K562 (cell line): Measurements from ENCODE around the gene MAPK8IP1. TPM values are rescaled to one million over a fixed set of nuclear protein-coding genes. Genes with fewer than 3 reads are reported as not detected.

Experiments
- ATAC-seq: fragments of 200-7000 bp; cut with Tn5 transposase; 3 replicates; pipeline ENCODE4 v1.9.1; 2020; ENCODE audit warnings: moderate library complexity
- BruUV-seq: library from RNA; stranded (reverse); fragments of 400-500 nt; replicated peaks from 2 replicates; lab custom pipeline; 2021; lab: Mats Ljungman, UMichigan
- CTCF ChIA-PET: fragments of 300-600 bp; formaldehyde crosslinking; extraction: SDS; loops from one replicate; lab custom pipeline; 2021; ENCODE audit warnings: low intra/inter-chr PET ratio; lab: Yijun Ruan, JAX
- POLR2A ChIA-PET: fragments of 300-600, 350-650 bp; sonication (Branson Sonifier 250); formaldehyde crosslinking; extraction: SDS; loops from one replicate; lab custom pipeline; 2021; ENCODE audit warnings: antibody characterized with exemption, inconsistent platforms; lab: Yijun Ruan, JAX
- DNase-seq, 4 experiments: peaks; one replicate each; pipeline versions ENCODE4 v3.0.0 to v3.0.0-alpha.2; 2011 to 2018; ENCODE audit warnings: low spot score in 3 of 4, mixed read lengths in 3 of 4; ENCODE audit errors: extremely low read depth in 1 of 4
- FAIRE-seq: peaks from 2 replicates; lab custom pipeline; 2011; peaks lifted over from hg19 to GRCh38; lab: Jason Lieb, UNC
- H2AFZ ChIP-seq: 2 replicates; pipeline ENCODE4 v1.6.0; 2011; ENCODE audit warnings: low read depth, low read length, control low read depth, inconsistent platforms
- H3K27ac ChIP-seq: fragments of 200-600 bp; 3 replicates; pipeline ENCODE4 v1.8.0; 2011; ENCODE audit warnings: low read depth, mild to moderate bottlenecking, control low read depth, inconsistent platforms, low read length, moderate library complexity, mixed read lengths; ENCODE audit errors: extremely low read depth
- H3K27me3 ChIP-seq, 2 experiments: fragments of 300-600 bp in 1 of 2; 2 replicates in 1 of 2; 3 replicates in 1 of 2; pipeline versions ENCODE4 v1.6.0 to v1.8.0; 2011; ENCODE audit warnings: inconsistent platforms in 2 of 2, low read length in 2 of 2, mild to moderate bottlenecking in 1 of 2, mixed read lengths in 1 of 2, moderate library complexity in 1 of 2; ENCODE audit not compliant: control insufficient read depth in 2 of 2, insufficient read depth in 2 of 2
- H3K36me3 ChIP-seq: fragments of 300-600 bp; 3 replicates; pipeline ENCODE4 v1.8.0; 2011; ENCODE audit warnings: mild to moderate bottlenecking, low read length, inconsistent platforms; ENCODE audit not compliant: control insufficient read depth, insufficient read depth
- H3K4me1 ChIP-seq, 2 experiments: fragments of 200-600 bp in 1 of 2; replicated peaks in 1 of 2; 2 replicates in 1 of 2; 3 replicates in 1 of 2; pipeline versions ENCODE4 v1.5.1 to v1.8.0; 2011; ENCODE audit warnings: inconsistent platforms in 2 of 2, low read length in 2 of 2, mild to moderate bottlenecking in 1 of 2, mixed read lengths in 1 of 2, moderate library complexity in 1 of 2; ENCODE audit not compliant: control insufficient read depth in 2 of 2, insufficient read depth in 2 of 2
- H3K4me2 ChIP-seq: 2 replicates; pipeline ENCODE4 v1.6.1; 2011; ENCODE audit warnings: low read length, control low read depth, inconsistent platforms, mixed read lengths; ENCODE audit not compliant: insufficient read depth
- H3K4me3 ChIP-seq: fragments of 200-600 bp; sonication (generic), shearing (Covaris generic); 2 replicates; pipeline ENCODE4 v1.5.1; 2016; ENCODE audit warnings: control low read depth, inconsistent platforms
- H3K79me2 ChIP-seq: fragments of 200-600 bp; 3 replicates; pipeline ENCODE4 v1.8.0; 2011; ENCODE audit warnings: low read length, inconsistent platforms; ENCODE audit not compliant: control insufficient read depth, insufficient read depth
- H3K9ac ChIP-seq, 2 experiments: 2 replicates each; pipeline versions ENCODE4 v1.6.0 to v1.6.1; 2011; ENCODE audit warnings: low read depth in 2 of 2, low read length in 2 of 2, control low read depth in 1 of 2, inconsistent platforms in 1 of 2, mild to moderate bottlenecking in 1 of 2, mixed read lengths in 1 of 2; ENCODE audit not compliant: insufficient read depth in 1 of 2
- H3K9me1 ChIP-seq: one replicate; pipeline ENCODE4 v1.6.0; 2011; ENCODE audit warnings: inconsistent platforms, mild to moderate bottlenecking, low read length, moderate library complexity; ENCODE audit not compliant: control insufficient read depth, insufficient read depth
- H3K9me3 ChIP-seq: replicated peaks from 2 replicates; pipeline ENCODE4 v1.5.1; 2011; ENCODE audit warnings: low read depth, low read length, inconsistent platforms; ENCODE audit not compliant: control insufficient read depth, insufficient read depth
- H4K20me1 ChIP-seq: replicated peaks from 2 replicates; pipeline ENCODE4 v1.6.1; 2011; ENCODE audit warnings: low read length, inconsistent platforms, mixed read lengths; ENCODE audit not compliant: control insufficient read depth, insufficient read depth
- ELK1 ChIP-seq: sonication (generic); formaldehyde crosslinking; IDR thresholded peaks from 2 replicates; pipeline ENCODE4 v1.8.1; 2022; ENCODE audit warnings: missing genetic modification reagents
- NFXL1 ChIP-seq: fragments of 450-650 bp; formaldehyde crosslinking; IDR thresholded peaks from 2 replicates; pipeline ENCODE4 v1.4.0; 2021; ENCODE audit warnings: mild to moderate bottlenecking
- OTX1 ChIP-seq: fragments of 450-650 bp; formaldehyde crosslinking; IDR thresholded peaks from 2 replicates; pipeline ENCODE4 v1.4.0; 2022; ENCODE audit warnings: mild to moderate bottlenecking
- RFX7 ChIP-seq: fragments of 250-450 bp; sonication (Bioruptor Pico); IDR thresholded peaks from 2 replicates; pipeline ENCODE4 v1.5.1; 2021; ENCODE audit warnings: mild to moderate bottlenecking
- SRSF7 ChIP-seq: fragments of 200-400 bp; formaldehyde crosslinking; optimal IDR thresholded peaks from 2 replicates; pipeline ENCODE3; 2017; ENCODE audit warnings: mild to moderate bottlenecking, low read depth, low read length
- ZNF707 ChIP-seq: fragments of 250-450 bp; sonication (Bioruptor Pico); conservative IDR thresholded peaks from 2 replicates; pipeline ENCODE4 v1.8.0; 2022; ENCODE audit warnings: inconsistent platforms, mild to moderate bottlenecking, moderate library complexity
- WGBS: fragments of 100-300 bp; shearing (Covaris generic); methylation state at CpG from one replicate; pipeline ENCODE4 v1.1.6; 2016; ENCODE audit warnings: low coverage, mixed read lengths; ENCODE audit not compliant: insufficient coverage; ENCODE audit errors: missing lambda C conversion rate; 5-methylcytosine and 5-hydroxymethylcytosine counted together
- in situ Hi-C: fragments of 300-500 bp; cut with MboI; formaldehyde crosslinking; loops from 4 replicates; pipeline ENCODE4 v1.15.0; 2018; ENCODE audit warnings: inconsistent platforms, mixed read lengths
- intact Hi-C: fragments of 100-400 bp; cut with micrococcal nuclease; formaldehyde crosslinking; loops from 2 replicates; pipeline ENCODE4 v1.14.2; 2022
- polyA plus RNA-seq, 8 experiments: library from polyadenylated mRNA; depleted of rRNA in 4 of 8; stranded (reverse) in 5 of 8; unstranded in 3 of 8; fragments of >200 nt; fragmentation: Nextera tagmentation in 2 of 8; fragmentation: Illumina TruSeq in 1 of 8; extraction: Ambion mirVana in 2 of 8; extraction: Trizol in 1 of 8; gene quantifications; 2 replicates each; pipeline versions ENCODE4 v1.2.1 to v1.2.3, GENCODE V29; 2011 to 2014; ENCODE audit warnings: inconsistent platforms in 1 of 8, missing spikeins in 1 of 8
- total RNA-seq, 7 experiments: library from RNA; depleted of rRNA in 6 of 7; stranded (reverse); fragments of >200 nt in 6 of 7; fragmentation: Illumina TruSeq in 2 of 7; extraction: Trizol in 2 of 7; gene quantifications; 2 replicates each; pipeline versions ENCODE4 v1.2.1 to v1.2.3, GENCODE V29; 2011 to 2021; ENCODE audit warnings: low replicate concordance in 1 of 7
- TF ChIP-seq, protein P1 (sequence below): sonication (generic); formaldehyde crosslinking; IDR thresholded peaks from 2 replicates; pipeline ENCODE4 v1.5.0; 2020; ENCODE audit warnings: missing genetic modification reagents
- TF ChIP-seq, protein P2 (sequence below): sonication (generic); formaldehyde crosslinking; IDR thresholded peaks from 2 replicates; pipeline ENCODE4 v1.8.0; 2023; ENCODE audit warnings: mild to moderate bottlenecking, missing genetic modification reagents

MAPK8IP1 gene
- total and polyA plus RNA-seq, 9 of the 15 experiments (the other 6 are each of a cell fraction or from before 2014, with no cell fraction given): 0.13 to 6.9 (median 2.5) TPM

GRCh38 chr11:45886816-45887520, 1.5 kb downstream of the MAPK8IP1 start:
- ChIA-PET POLR2A (interaction anchor here (1.0 kb wide), 1 partner anchor 37 kb away, joined by 3 read pairs; no protein-coding TSS in a partner anchor), CTCF (no interaction called here)
- peaks cover 29% of the 10 kb centered on the region for H4K20me1 ChIP-seq
- in situ Hi-C loops: no loop called here
- H3K9me3 ChIP-seq: no peaks in the 10 kb centered on the region
- peaks cover 0 to 18% of the 10 kb centered on the region in 2 experiments; a peak in 3 of 5 replicates for H3K4me1 ChIP-seq
- H3K27ac ChIP-seq: no peak overlapping the region
- BruUV-seq: no TSS peak
- H2AFZ ChIP-seq: no peak overlapping the region
- no peaks in the 10 kb centered on the region; a peak in 1 of 5 replicates for H3K27me3 ChIP-seq
- DNase-seq (no peak), FAIRE-seq (no peak), ATAC-seq (no peak)
- no peak overlapping the region for H3K9ac ChIP-seq
- intact Hi-C loops: no loop called here
- H3K4me2 ChIP-seq: no peak overlapping the region
- no peaks in the 10 kb centered on the region for H3K79me2 ChIP-seq
- H3K9me1 ChIP-seq: no peaks in the 10 kb centered on the region
- TF ChIP-seq RFX7 (CRISPR knock-in tag) (no peak), ELK1 (CRISPR knock-in tag) (no peak), SRSF7 (no peak), OTX1 (CRISPR knock-in tag) (no peak), ZNF707 (no peak), NFXL1 (CRISPR knock-in tag) (no peak)
- TF ChIP-seq, protein P1, sequence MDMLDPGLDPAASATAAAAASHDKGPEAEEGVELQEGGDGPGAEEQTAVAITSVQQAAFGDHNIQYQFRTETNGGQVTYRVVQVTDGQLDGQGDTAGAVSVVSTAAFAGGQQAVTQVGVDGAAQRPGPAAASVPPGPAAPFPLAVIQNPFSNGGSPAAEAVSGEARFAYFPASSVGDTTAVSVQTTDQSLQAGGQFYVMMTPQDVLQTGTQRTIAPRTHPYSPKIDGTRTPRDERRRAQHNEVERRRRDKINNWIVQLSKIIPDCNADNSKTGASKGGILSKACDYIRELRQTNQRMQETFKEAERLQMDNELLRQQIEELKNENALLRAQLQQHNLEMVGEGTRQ: no peak
- TF ChIP-seq, protein P2, sequence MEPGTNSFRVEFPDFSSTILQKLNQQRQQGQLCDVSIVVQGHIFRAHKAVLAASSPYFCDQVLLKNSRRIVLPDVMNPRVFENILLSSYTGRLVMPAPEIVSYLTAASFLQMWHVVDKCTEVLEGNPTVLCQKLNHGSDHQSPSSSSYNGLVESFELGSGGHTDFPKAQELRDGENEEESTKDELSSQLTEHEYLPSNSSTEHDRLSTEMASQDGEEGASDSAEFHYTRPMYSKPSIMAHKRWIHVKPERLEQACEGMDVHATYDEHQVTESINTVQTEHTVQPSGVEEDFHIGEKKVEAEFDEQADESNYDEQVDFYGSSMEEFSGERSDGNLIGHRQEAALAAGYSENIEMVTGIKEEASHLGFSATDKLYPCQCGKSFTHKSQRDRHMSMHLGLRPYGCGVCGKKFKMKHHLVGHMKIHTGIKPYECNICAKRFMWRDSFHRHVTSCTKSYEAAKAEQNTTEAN: no peak
- WGBS: 64% methylated on average over 4 of the region's 4 CpGs
- no peak overlapping the region for H3K4me3 ChIP-seq
- H3K36me3 ChIP-seq: peaks cover 6% of the 10 kb centered on the region; the same call in 2 of the 3 replicates
